Glutamatergic neuron (in vitro differentiated cells): ENCODE data around the gene FOXN1. TPM values are rescaled to one million over a fixed set of nuclear protein-coding genes. Genes with fewer than 3 reads are reported as not detected.

Experiments
- DNase-seq: peaks from one replicate; pipeline ENCODE4 v3.0.0; 2022
- H3K27ac Mint-ChIP-seq: one replicate; pipeline ENCODE4 v1.8.0; 2020; ENCODE audit warnings: mild to moderate bottlenecking, mixed read lengths, inconsistent platforms; ENCODE audit not compliant: unreplicated experiment
- H3K27me3 Mint-ChIP-seq: one replicate; pipeline ENCODE4 v1.8.0; 2020; ENCODE audit warnings: mild to moderate bottlenecking, moderate library complexity, mixed read lengths, inconsistent platforms; ENCODE audit not compliant: unreplicated experiment
- H3K36me3 Mint-ChIP-seq: one replicate; pipeline ENCODE4 v1.8.0; 2020; ENCODE audit warnings: mild to moderate bottlenecking, mixed read lengths, inconsistent platforms; ENCODE audit not compliant: unreplicated experiment
- H3K4me1 Mint-ChIP-seq: one replicate; pipeline ENCODE4 v1.8.0; 2020; ENCODE audit warnings: mild to moderate bottlenecking, low read depth, mixed read lengths, inconsistent platforms; ENCODE audit not compliant: unreplicated experiment
- H3K4me3 Mint-ChIP-seq: one replicate; pipeline ENCODE4 v1.8.0; 2020; ENCODE audit warnings: mild to moderate bottlenecking, mixed read lengths, inconsistent platforms; ENCODE audit not compliant: unreplicated experiment
- H3K9me3 Mint-ChIP-seq: one replicate; pipeline ENCODE4 v1.8.0; 2020; ENCODE audit warnings: mild to moderate bottlenecking, moderate library complexity, mixed read lengths, inconsistent platforms; ENCODE audit not compliant: unreplicated experiment
- CTCF ChIP-seq: fragments of 200-600 bp; sonication (generic); IDR thresholded peaks from one replicate; pipeline ENCODE4 v1.5.0; 2021; ENCODE audit not compliant: partially characterized antibody, unreplicated experiment
- total RNA-seq: library from RNA; stranded (reverse); fragmentation: NEBNext Ultra II Directional; extraction: Animal tissue kit (Norgen Biotek cat#: 25700); gene quantifications from one replicate; pipeline ENCODE4 v1.2.1, GENCODE V29; 2021; ENCODE audit not compliant: unreplicated experiment

Gene FOXN1
- total RNA-seq, 1 donor from 2014 or later: not detected

- DNase-seq: no peak
- H3K27ac Mint-ChIP-seq: no peak overlapping the region
- H3K36me3 Mint-ChIP-seq: no peaks in the 10 kb centered on the region
- TF ChIP-seq CTCF: no peak
- H3K9me3 Mint-ChIP-seq: peaks cover 7% of the 10 kb centered on the region
- H3K27me3 Mint-ChIP-seq: peaks cover 4% of the 10 kb centered on the region
- H3K4me1 Mint-ChIP-seq: peaks cover 2% of the 10 kb centered on the region
- peak overlapping the region; percentile 39 for H3K4me3 Mint-ChIP-seq
These were observed 71.3 kb downstream of the FOXN1 start for GRCh38 chr17:28577466-28577824.

- Mint-ChIP-seq H3K36me3 (no peaks in the 10 kb centered on the region), H3K27me3 (peaks cover 4% of the 10 kb centered on the region), H3K27ac (no peak overlapping the region), H3K4me1 (peaks cover 2% of the 10 kb centered on the region), H3K9me3 (peaks cover 7% of the 10 kb centered on the region), H3K4me3 (no peak overlapping the region)
- no peak for DNase-seq
- no peak for TF ChIP-seq CTCF
These were observed 72.4 kb downstream of the FOXN1 start for GRCh38 chr17:28578246-28579195.

- Mint-ChIP-seq H3K4me1 (peaks cover 2% of the 10 kb centered on the region), H3K9me3 (peaks cover 7% of the 10 kb centered on the region), H3K36me3 (no peaks in the 10 kb centered on the region), H3K27me3 (peaks cover 4% of the 10 kb centered on the region), H3K27ac (no peak overlapping the region), H3K4me3 (no peak overlapping the region)
- DNase-seq: no peak
- no peak for TF ChIP-seq CTCF
These were observed 73.4 kb downstream of the FOXN1 start for GRCh38 chr17:28579526-28579925.

GRCh38 chr17:28580959-28581358, 74.8 kb downstream of the FOXN1 start:
- Mint-ChIP-seq H3K4me1 (no peaks in the 10 kb centered on the region), H3K27me3 (peaks cover 2% of the 10 kb centered on the region), H3K4me3 (no peak overlapping the region), H3K36me3 (no peaks in the 10 kb centered on the region), H3K27ac (no peak overlapping the region), H3K9me3 (peaks cover 3% of the 10 kb centered on the region)
- DNase-seq: no peak
- no peak for TF ChIP-seq CTCF

- no peak for TF ChIP-seq CTCF
- H3K36me3 Mint-ChIP-seq: no peaks in the 10 kb centered on the region
- H3K27me3 Mint-ChIP-seq: no peaks in the 10 kb centered on the region
- H3K27ac Mint-ChIP-seq: no peak overlapping the region
- no peaks in the 10 kb centered on the region for H3K4me1 Mint-ChIP-seq
- no peak overlapping the region for H3K4me3 Mint-ChIP-seq
- no peaks in the 10 kb centered on the region for H3K9me3 Mint-ChIP-seq
- no peak for DNase-seq
These were observed 76.4 kb downstream of the FOXN1 start for GRCh38 chr17:28582513-28582912.
